Neural progenitor cell (in vitro differentiated cells): Measurements from ENCODE around the gene DHX29.
A peak's percentile ranks its signal among the peaks of the same experiment; 100 is the strongest.

ENCODE experiments used
- EZH2 ChIP-seq: fragments of 200-600 bp; sonication (generic); IDR thresholded peaks from 2 replicates; pipeline ENCODE4 v1.6.1; 2017; ENCODE audit warnings: antibody characterized with exemption, mild to moderate bottlenecking, moderate library complexity
- TF ChIP-seq, protein P1 (sequence below): fragments of 200-600 bp; sonication (generic); IDR thresholded peaks from 2 replicates; pipeline ENCODE4 v1.5.1; 2017; ENCODE audit warnings: antibody characterized with exemption, mild to moderate bottlenecking

DNA sequence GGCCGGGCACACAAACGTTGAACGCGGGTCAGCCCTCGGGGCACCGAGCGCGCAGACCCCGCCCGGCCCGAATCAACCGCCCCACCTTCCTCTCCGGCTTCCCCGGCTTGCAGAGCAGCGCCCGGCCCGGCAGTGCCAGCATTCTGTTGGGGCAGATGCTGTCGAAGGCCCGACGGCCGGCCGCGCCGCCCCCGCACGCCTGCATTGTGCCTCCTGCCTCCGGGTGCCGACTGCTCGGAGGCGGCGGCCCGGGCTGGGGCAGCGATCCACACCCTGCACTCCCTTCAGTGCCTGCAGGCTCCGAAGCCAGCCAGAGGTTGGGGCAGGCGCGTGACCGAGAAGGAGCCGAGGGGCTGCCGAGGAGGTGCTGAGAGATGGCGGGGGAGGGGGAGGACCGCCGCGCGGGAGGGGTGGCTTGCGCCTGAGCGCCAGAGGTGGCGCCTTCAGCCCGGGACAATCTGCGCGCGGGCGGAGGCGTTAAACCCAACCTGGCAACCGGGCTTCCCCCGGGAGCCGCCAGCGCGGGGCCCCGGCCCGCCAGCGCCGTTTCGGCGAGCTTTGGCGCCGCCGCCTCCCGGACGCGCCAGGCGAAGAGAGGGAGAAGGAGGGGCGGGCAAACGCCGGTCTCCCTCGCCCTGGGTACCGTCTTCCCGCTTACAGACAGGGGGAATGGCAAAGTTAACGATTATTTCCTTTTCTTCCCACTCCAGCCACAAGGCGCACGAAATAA, 80.4 kb downstream of the DHX29 start, which contains the start of gene MCIDAS:
- TF ChIP-seq, protein P1, sequence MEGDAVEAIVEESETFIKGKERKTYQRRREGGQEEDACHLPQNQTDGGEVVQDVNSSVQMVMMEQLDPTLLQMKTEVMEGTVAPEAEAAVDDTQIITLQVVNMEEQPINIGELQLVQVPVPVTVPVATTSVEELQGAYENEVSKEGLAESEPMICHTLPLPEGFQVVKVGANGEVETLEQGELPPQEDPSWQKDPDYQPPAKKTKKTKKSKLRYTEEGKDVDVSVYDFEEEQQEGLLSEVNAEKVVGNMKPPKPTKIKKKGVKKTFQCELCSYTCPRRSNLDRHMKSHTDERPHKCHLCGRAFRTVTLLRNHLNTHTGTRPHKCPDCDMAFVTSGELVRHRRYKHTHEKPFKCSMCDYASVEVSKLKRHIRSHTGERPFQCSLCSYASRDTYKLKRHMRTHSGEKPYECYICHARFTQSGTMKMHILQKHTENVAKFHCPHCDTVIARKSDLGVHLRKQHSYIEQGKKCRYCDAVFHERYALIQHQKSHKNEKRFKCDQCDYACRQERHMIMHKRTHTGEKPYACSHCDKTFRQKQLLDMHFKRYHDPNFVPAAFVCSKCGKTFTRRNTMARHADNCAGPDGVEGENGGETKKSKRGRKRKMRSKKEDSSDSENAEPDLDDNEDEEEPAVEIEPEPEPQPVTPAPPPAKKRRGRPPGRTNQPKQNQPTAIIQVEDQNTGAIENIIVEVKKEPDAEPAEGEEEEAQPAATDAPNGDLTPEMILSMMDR: peak; percentile 48
- peak; percentile 94 for TF ChIP-seq EZH2
